Measurements from ENCODE around the gene SAMD13. TPM values are rescaled to one million over a fixed set of nuclear protein-coding genes. Genes with fewer than 3 reads are reported as not detected.

The SAMD13 gene
- total and polyA plus RNA-seq, 2 of the 8 experiments (the other 6 are each of a cell fraction or from before 2014, with no cell fraction given) = 0.86 to 2.3 TPM

DNA sequence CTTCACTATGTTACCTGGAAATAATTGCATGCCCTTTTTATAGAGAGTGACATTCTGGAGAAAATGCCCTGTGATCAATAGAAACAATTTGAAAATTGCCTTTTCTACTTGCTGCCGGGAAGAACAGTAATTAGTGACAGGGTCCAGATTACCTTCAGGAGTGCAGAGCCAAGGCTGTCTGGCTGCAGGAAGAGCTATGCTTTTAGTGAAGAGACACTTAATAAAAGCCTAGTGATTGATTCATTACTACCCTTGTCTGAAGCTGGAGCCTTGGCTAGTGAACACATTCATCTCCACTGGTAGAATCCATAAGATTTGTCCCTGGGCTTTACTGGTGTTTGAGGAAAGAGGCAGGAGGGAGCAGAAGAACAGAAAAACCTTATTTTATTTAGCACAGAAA lies 83.8 kb downstream of the SAMD13 start:
- Histone ChIP-seq H3K14ac (ENCODE audit: insufficient read length) (no peak overlapping the region), H4K91ac (replicated peaks; ENCODE audit: insufficient read length, low read length) (no peak overlapping the region), H2BK12ac (ENCODE audit: low read depth, low read length) (no peak overlapping the region), H3K18ac (ENCODE audit: extremely low read depth, low read length) (no peak overlapping the region), H3K4me1 (replicated peaks in 1 of 4; ENCODE audit: control insufficient read depth in 3 of 4, insufficient read depth in 4 of 4, low read length in 3 of 4) (no peaks in the 10 kb centered on the region), H2BK120ac (replicated peaks; ENCODE audit: low read depth, low read length) (no peak overlapping the region), H3K9me3 (ENCODE audit: insufficient read depth in 2 of 2, low read depth in 1 of 2, low read length in 1 of 2) (no peaks in the 10 kb centered on the region), H3K4me3 (ENCODE audit: extremely low read depth in 1 of 4, insufficient read depth in 2 of 4, low read depth in 3 of 4, low read length in 4 of 4) (no peak overlapping the region), H3K4me2 (ENCODE audit: insufficient read depth in 1 of 2, low read depth in 2 of 2, low read length in 2 of 2) (no peak overlapping the region), H4K20me1 (replicated peaks in 1 of 2; ENCODE audit: control insufficient read depth in 1 of 2, insufficient read depth in 2 of 2, low read length in 2 of 2) (no peaks in the 10 kb centered on the region), H4K8ac (ENCODE audit: extremely low read depth, insufficient read depth, low read length) (no peak overlapping the region), H2AFZ (ENCODE audit: low read length) (no peak overlapping the region), H2BK15ac (ENCODE audit: low read length) (no peak overlapping the region), H3K23ac (ENCODE audit: insufficient read length) (no peak overlapping the region), H3K4ac (replicated peaks; ENCODE audit: insufficient read length, low read depth, low read length) (no peak overlapping the region), H2BK20ac (ENCODE audit: low read length) (no peak overlapping the region), H3K23me2 (ENCODE audit: low read depth, low read length) (no peaks in the 10 kb centered on the region), H2AK5ac (ENCODE audit: low read depth, low read length) (no peak overlapping the region), H3K79me2 (ENCODE audit: control insufficient read depth in 1 of 2, insufficient read depth in 2 of 2, low read length in 2 of 2) (no peaks in the 10 kb centered on the region), H4K5ac (ENCODE audit: insufficient read length, low read depth, low read length) (no peak overlapping the region), H3K9ac (replicated peaks in 1 of 4; ENCODE audit: extremely low read depth in 1 of 4, low read depth in 3 of 4, low read length in 3 of 4) (no peak overlapping the region), H3K27ac (ENCODE audit: low read depth, low read length) (no peak overlapping the region), H3K56ac (replicated peaks; ENCODE audit: insufficient read length, low read depth, low read length) (no peak overlapping the region), H2BK5ac (ENCODE audit: low read depth, low read length) (no peak overlapping the region), H3K79me1 (ENCODE audit: low read depth, low read length) (no peaks in the 10 kb centered on the region), H3K36me3 (ENCODE audit: control insufficient read depth in 2 of 4, insufficient read depth in 4 of 4, low read length in 3 of 4) (no peaks in the 10 kb centered on the region; a peak in 1 of 8 replicates), H3K27me3 (replicated peaks in 1 of 4; ENCODE audit: control insufficient read depth in 3 of 4, extremely low read depth in 1 of 4, insufficient read depth in 3 of 4, low read length in 3 of 4) (no peaks in the 10 kb centered on the region)
- no peak for DNase-seq (ENCODE audit: low read depth in 1 of 2, low spot score in 2 of 2)
- POLR2A ChIA-PET (ENCODE audit: partially characterized antibody) = no interaction called here
- TF ChIP-seq EP300 (IDR thresholded peaks at IDR 0.05; ENCODE audit: borderline replicate concordance in 1 of 2, low read depth in 2 of 2, low read length in 2 of 2) (no peak), GABPA (IDR thresholded peaks at IDR 0.05; ENCODE audit: borderline replicate concordance, insufficient read depth, low read length) (no peak), ATF2 (IDR thresholded peaks at IDR 0.05; ENCODE audit: low read length) (no peak), POLR2A (IDR thresholded peaks at IDR 0.05; ENCODE audit: control extremely low read depth in 1 of 2, low read depth in 2 of 2, low read length in 2 of 2) (no peak), CBX5 (IDR thresholded peaks at IDR 0.05; ENCODE audit: low read depth, low read length) (no peak), JUN (IDR thresholded peaks at IDR 0.05; ENCODE audit: low read depth, low read length) (no peak), E2F6 (IDR thresholded peaks at IDR 0.05) (no peak), CTBP2 (IDR thresholded peaks at IDR 0.05; ENCODE audit: borderline replicate concordance, insufficient read depth, insufficient read length, low read length) (no peak)
- WGBS, 2 experiments (ENCODE audit: extremely low coverage in 1 of 2, insufficient coverage in 1 of 2, insufficient read length in 1 of 2, insufficient replicate concordance in 2 of 2, low coverage in 1 of 2, low lambda C conversion rate in 2 of 2, missing lambda C conversion rate in 1 of 2) = 86% methylated on average over 1 of the region's 1 CpG; no CpG with 5 or more reads in 1 of the 2 experiments
- CTCF ChIA-PET (ENCODE audit: partially characterized antibody) = interaction anchor here (1.2 kb wide), 1 partner anchor 14 kb away, joined by 4 read pairs; the partner anchor contains the start of gene DNASE2B
- FAIRE-seq = no peak
